ENCODE results near the gene EIPR1. TPM values are rescaled to one million over a fixed set of nuclear protein-coding genes. Genes with fewer than 3 reads are reported as not detected.

The EIPR1 gene
- total RNA-seq, result 10 to 100 TPM; 31.0 to 34.6 TPM

DNA sequence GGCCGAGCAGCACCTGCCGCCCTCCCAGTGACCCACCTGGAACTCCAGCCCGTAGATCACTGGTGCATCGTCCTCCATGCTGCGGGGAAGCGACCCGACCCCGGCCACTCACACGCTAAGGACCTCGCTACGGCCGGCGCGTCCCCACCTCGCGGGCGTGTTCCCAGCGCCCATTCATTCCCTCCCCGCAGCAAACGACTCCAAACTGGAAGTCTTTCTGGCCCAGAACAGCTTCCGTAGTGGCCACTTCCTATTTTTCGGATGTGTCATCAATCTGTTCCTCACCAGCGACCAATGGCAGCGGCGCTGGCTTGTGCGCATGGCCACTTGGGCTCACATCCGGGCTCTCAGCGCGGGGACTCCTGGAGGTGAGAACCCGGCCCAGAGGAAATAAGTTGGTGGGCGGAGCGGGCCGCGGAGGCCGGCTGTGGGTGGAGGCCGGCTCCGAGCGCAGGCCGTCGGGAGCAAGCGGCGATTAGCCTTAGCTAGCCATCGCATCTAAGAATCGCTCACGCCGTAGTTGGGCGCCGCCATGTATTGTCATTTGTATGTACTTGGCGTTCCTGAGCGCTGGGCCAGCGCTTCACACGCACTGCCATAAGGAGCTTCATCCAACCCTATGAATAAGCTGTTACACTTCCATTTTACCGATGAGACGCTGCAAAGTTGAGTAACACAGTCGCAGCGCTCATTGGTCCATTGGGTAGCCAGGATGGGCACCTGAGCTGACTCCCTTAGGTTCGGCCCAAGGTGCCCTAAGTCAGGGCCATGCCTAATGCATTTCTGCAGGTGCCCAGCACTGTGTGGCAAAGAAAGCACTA is at the start of gene EIPR1:
Gene EIPR1, minus strand, starts transcription at position 207 of the 821 bp plus-strand sequence. Its CDS starts 129 bp downstream, at position 78.
- DNase-seq (peak; percentile 93), ATAC-seq (ENCODE audit: low read depth) (peak; percentile 86)
- peaks cover 27% of the 10 kb centered on the region for H3K4me1 Mint-ChIP-seq
- H3K9me3 Mint-ChIP-seq, result no peaks in the 10 kb centered on the region
- H3K27me3 Mint-ChIP-seq, result no peaks in the 10 kb centered on the region
- peak within 1 kb of the TSS; percentile 95 for H3K27ac Mint-ChIP-seq
- peaks cover 13% of the 10 kb centered on the region for H3K36me3 Mint-ChIP-seq
- peak within 1 kb of the TSS; percentile 92 for H3K4me3 Mint-ChIP-seq
- POLR2A ChIA-PET, result interaction anchor here (0.7 to 1.8 kb wide), 7 partner anchors 15 to 275 kb away, joined by 3 to 14 read pairs (median 6); partner anchors contain the start of gene RNASEH1

DNA sequence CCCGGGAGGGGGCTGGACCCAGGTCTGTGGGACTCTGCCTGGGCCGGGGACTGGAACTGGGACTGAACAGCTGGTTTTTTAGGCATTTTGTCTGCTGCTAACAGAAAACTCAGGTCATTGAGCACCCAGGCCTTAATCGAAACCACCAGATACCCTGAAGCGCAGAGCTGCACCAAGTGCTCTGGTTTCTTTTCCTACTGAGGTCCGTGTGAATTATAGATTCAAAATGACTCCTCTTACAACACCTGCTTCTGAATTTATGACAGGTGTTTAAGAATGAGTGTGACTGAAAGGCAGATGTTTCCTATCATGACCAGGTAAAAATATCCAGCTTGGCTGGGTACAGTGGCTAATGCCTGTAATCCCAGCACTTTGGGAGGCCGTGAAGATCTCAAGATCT is 49.7 kb upstream of the EIPR1 start:
- Mint-ChIP-seq H3K4me1 (peaks cover 5% of the 10 kb centered on the region), H3K9me3 (no peaks in the 10 kb centered on the region), H3K27me3 (no peaks in the 10 kb centered on the region), H3K27ac (no peak overlapping the region), H3K4me3 (no peak overlapping the region), H3K36me3 (peaks cover 14% of the 10 kb centered on the region)
- DNase-seq (no peak), ATAC-seq (ENCODE audit: low read depth) (no peak)
- POLR2A ChIA-PET, result no interaction called here

DNA sequence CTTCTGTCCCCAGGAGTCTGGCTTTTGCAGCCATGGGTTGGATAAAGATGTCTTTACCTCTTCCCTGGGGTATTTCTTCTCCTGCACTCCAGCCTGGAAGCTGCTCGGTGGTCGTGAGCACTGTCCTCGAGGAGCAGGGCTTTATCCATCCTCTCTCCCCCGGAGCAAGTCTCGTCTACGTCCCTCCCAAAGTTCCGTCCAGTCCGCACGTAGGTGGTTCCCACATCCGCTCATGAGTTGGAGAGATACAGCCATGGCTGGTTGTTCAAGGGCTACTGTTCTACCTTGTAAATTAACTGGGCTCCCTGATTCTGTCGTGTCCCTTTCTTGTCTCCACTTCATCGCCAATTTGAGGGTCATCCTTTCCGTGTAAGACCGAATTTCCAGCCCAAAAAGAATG is 49.0 kb upstream of the EIPR1 start:
- peaks cover 14% of the 10 kb centered on the region for H3K36me3 Mint-ChIP-seq
- H3K4me1 Mint-ChIP-seq, result peaks cover 5% of the 10 kb centered on the region
- no peak overlapping the region for H3K4me3 Mint-ChIP-seq
- POLR2A ChIA-PET, result no interaction called here
- H3K27ac Mint-ChIP-seq, result no peak overlapping the region
- no peak for ATAC-seq (ENCODE audit: low read depth)
- DNase-seq, result no peak
- no peaks in the 10 kb centered on the region for H3K9me3 Mint-ChIP-seq
- no peaks in the 10 kb centered on the region for H3K27me3 Mint-ChIP-seq

DNA sequence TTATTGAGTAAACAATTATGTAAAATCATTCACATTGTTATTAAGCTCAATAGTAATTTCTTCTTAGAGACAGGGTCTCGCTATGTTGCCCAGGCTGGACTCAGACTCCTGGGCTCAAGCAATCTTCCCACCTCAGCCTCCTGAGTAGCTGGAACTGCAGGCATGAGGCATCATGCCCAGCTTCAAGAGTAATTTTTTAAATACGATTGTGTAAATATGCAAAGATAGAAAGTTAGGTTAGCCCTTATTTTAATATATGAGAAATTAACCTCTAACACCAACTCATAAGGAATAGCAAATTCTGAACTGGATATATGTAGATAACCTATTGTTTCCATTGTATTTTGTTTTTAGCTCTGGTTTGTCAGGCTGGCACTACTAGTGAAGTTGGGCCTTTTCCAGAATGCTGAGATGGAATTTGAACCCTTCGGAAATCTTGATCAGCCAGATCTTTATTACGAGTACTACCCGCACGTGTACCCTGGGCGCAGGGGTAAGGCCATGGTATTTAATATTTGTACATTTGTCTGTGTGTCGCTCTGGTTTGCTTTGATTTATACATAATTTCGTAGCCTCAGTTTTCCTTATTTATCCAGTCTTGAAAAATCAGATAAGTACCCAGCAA is 46.7 kb upstream of the EIPR1 start:
- Mint-ChIP-seq H3K4me1 (peaks cover 5% of the 10 kb centered on the region), H3K27ac (no peak overlapping the region), H3K36me3 (peaks cover 12% of the 10 kb centered on the region), H3K27me3 (no peaks in the 10 kb centered on the region), H3K4me3 (no peak overlapping the region), H3K9me3 (no peaks in the 10 kb centered on the region)
- ATAC-seq (ENCODE audit: low read depth) (no peak), DNase-seq (no peak)
- POLR2A ChIA-PET, result interaction anchor here (1.7 kb wide), 1 partner anchor 227 kb away, joined by 7 read pairs; no protein-coding TSS in a partner anchor

DNA sequence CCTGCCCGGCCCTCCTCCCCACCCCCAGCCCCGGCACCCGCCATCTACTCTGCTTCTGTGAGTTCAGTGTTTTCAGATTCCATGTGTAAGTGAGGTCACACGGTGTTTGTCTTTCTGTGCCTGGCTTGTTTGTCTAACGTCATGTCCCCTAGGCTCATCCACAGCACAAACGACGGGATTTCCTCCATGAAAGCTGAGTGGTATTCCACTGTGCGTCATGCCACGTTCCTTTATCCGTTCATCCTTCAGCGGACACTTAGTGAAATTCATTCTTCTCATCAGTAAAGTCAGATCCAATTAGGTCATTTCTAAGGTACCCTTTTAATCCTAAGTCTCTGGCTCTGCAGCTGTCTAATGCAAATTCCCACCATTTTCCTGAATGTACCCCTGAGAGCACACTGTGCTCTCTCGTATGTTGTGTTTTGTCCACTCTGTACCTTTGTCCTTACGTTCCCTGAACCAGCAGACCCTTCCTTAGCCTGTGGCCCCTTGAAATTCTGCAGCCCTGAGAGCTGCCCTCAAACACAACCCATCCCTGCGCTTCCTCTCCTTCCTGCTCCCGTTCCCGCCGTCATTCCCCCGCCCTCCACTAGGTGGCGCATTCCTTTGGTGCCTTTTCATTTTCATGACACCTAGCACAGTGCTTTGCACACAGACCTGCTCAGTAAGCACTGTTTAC is 46.0 kb upstream of the EIPR1 start:
- POLR2A ChIA-PET, result interaction anchor here (1.7 kb wide), 1 partner anchor 228 kb away, joined by 7 read pairs; no protein-coding TSS in a partner anchor
- peak overlapping the region; percentile 6 for H3K27ac Mint-ChIP-seq
- no peaks in the 10 kb centered on the region for H3K27me3 Mint-ChIP-seq
- ATAC-seq (ENCODE audit: low read depth), result peak; percentile 74
- peak; percentile 78 for DNase-seq
- H3K4me1 Mint-ChIP-seq, result peaks cover 2% of the 10 kb centered on the region
- H3K36me3 Mint-ChIP-seq, result peaks cover 12% of the 10 kb centered on the region
- no peaks in the 10 kb centered on the region for H3K9me3 Mint-ChIP-seq
- H3K4me3 Mint-ChIP-seq, result no peak overlapping the region

DNA sequence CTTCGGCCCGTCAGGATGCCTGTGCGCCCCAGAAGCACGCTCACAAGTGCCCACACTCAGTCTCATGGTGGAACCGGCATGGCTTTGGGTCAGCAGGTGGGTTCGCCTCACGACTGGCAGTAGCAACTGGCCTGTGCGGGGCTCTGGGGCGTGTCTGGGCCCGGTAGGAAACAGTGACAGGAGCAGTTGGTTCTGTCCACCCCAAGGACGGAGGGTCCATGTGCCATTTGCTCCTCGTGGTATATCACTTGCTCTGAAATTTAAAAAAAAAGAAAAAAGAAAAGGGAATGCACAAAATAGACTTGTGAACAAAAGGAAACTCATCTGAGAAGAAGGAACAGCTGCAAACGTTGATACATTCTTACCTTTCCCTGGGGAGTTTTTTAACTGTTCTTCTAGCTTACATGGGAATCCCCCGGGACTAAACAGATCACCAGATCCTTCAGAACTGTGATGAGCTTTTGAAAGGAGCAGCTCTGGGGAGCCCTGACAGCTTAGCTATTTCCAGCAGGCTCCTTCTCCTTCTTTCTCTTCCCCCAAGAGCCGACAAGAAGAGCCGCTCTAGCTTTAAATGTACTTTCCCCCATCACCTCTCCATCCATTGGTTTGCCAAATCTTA is 44.7 kb upstream of the EIPR1 start:
- POLR2A ChIA-PET, result no interaction called here
- Mint-ChIP-seq H3K27me3 (no peaks in the 10 kb centered on the region), H3K36me3 (peaks cover 12% of the 10 kb centered on the region), H3K9me3 (no peaks in the 10 kb centered on the region), H3K4me1 (peaks cover 2% of the 10 kb centered on the region), H3K4me3 (no peak overlapping the region), H3K27ac (no peak overlapping the region)
- ATAC-seq (ENCODE audit: low read depth), result no peak
- no peak for DNase-seq

DNA sequence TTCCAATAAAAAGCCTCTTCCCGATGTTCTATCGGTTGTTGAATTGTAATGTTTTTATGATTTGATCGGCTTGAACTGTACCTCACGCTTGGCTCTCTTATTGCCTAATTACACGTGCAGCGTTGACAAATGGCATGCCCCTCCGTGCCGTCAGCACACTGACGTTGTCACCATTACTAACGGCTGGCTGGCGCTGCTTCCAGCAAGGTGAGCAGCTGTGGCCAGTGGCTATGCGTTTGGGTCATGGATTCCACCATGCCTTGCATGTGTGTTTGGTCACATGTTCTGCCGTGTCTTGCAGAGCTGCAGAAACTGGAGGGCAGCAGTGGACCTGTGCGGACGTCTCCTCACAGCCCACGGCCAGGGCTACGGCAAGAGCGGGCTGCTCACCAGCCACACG is 44.0 kb upstream of the EIPR1 start:
- Mint-ChIP-seq H3K4me1 (peaks cover 2% of the 10 kb centered on the region), H3K27me3 (no peaks in the 10 kb centered on the region), H3K27ac (no peak overlapping the region), H3K9me3 (no peaks in the 10 kb centered on the region), H3K4me3 (no peak overlapping the region), H3K36me3 (peaks cover 12% of the 10 kb centered on the region)
- no peak for DNase-seq
- POLR2A ChIA-PET, result no interaction called here
- ATAC-seq (ENCODE audit: low read depth), result no peak

DNA sequence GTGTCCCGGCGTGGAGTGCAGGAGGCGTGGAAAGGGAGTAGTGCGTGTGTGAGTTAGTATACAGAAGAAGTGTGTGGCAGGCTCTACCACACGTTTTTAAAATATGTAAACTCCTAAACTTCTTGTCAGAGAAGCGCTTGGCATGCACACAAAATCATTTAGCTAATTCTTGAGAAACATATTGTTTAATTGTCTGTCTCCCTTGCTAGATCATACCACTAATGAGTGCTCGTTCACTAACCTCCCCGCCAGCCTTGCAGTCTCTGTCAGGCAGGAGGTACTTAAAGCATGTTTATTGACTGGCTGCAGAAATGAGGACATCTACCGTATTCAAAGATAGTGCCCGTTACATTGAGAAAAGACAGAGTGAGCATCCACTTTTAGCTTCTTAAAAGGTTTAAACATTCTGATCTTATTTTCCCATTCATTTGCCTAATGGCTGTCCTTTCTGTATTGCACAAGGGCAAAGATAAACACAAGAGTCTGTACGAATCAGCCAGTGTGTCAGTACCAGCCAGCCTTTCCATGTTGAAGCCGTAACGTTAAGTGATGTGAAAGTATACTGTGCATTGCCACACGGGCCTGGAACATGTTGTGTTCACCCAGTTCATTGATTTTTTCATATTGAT is 43.3 kb upstream of the EIPR1 start:
- POLR2A ChIA-PET, result no interaction called here
- no peak for DNase-seq
- ATAC-seq (ENCODE audit: low read depth), result no peak
- H3K27ac Mint-ChIP-seq, result no peak overlapping the region
- no peak overlapping the region for H3K4me3 Mint-ChIP-seq
- H3K9me3 Mint-ChIP-seq, result no peaks in the 10 kb centered on the region
- no peaks in the 10 kb centered on the region for H3K27me3 Mint-ChIP-seq
- peaks cover 13% of the 10 kb centered on the region for H3K36me3 Mint-ChIP-seq
- H3K4me1 Mint-ChIP-seq, result peaks cover 2% of the 10 kb centered on the region

DNA sequence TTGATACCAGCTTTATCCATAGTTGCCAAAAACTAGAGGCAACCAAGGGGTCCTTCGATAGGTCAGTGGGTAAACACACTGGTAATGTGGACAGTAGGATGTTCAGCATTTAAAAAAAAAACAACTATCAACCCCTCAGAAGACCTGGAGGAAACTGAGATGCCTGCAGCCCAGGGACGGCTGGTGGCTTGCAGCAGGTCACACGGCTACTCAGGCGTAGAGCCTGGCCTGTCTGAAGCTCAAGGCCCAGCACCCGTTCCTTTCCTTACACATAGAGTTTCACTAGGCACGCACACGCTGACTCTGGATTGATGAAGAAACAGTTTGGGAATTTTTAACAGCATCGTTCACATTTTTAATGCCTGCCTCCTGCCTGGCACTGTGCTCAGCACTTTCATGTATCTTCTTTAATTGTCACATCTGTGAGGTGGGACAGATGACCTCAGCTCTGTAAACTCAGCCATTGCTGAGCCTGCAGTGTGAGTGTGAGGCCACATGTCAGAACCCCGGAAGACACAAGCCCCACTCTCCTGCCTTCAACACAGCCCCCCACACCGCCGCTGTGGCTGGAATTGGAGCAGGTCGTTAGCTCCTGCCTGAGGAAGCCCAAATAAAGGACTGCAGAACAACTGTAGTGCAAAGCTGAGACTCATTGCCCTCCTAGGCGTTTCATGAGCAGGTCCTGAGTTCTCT is 42.6 kb upstream of the EIPR1 start:
- H3K27me3 Mint-ChIP-seq, result no peaks in the 10 kb centered on the region
- POLR2A ChIA-PET, result interaction anchor here (1.5 kb wide), 1 partner anchor 41 kb away, joined by 3 read pairs; the partner anchor contains the start of gene TRAPPC12
- no peak overlapping the region for H3K4me3 Mint-ChIP-seq
- ATAC-seq (ENCODE audit: low read depth), result no peak
- peaks cover 16% of the 10 kb centered on the region for H3K36me3 Mint-ChIP-seq
- H3K9me3 Mint-ChIP-seq, result no peaks in the 10 kb centered on the region
- no peak for DNase-seq
- H3K4me1 Mint-ChIP-seq, result peaks cover 2% of the 10 kb centered on the region
- no peak overlapping the region for H3K27ac Mint-ChIP-seq

DNA sequence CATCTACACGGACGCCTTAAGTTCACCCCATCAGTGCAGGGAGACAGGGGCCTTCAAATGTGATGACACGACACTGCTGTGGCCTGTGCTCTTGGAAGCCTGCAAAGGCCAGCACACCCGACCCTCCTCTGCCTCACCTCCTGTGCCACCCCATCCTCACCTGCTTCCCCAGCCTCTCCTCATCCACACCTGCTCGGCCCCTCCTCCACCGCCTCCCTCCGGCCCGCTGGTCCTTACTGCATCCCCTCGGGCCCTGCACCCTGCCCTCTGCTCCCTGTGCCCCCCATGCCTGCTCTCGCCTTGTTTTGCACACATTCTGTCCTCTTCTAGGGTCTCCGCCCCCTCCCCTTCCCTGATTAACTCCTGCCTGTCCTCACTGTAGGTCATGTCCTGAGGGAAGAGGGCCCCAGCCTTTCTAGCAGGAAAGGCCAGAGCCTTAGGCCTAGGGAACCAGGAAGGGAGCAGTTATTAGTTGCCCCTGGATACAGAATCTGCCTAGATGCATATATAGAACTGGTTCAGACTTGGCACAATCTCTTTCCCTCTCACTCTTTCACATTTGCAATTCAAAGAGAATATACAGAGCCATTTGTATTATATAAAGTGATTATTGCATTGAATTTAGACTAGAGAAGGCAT is 41.3 kb upstream of the EIPR1 start:
- ATAC-seq (ENCODE audit: low read depth) (no peak), DNase-seq (no peak)
- peaks cover 19% of the 10 kb centered on the region for H3K36me3 Mint-ChIP-seq
- no peaks in the 10 kb centered on the region for H3K9me3 Mint-ChIP-seq
- peaks cover 2% of the 10 kb centered on the region for H3K4me1 Mint-ChIP-seq
- H3K4me3 Mint-ChIP-seq, result no peak overlapping the region
- POLR2A ChIA-PET, result interaction anchor here (1.5 kb wide), 1 partner anchor 39 kb away, joined by 3 read pairs; the partner anchor contains the start of gene TRAPPC12
- no peaks in the 10 kb centered on the region for H3K27me3 Mint-ChIP-seq
- H3K27ac Mint-ChIP-seq, result no peak overlapping the region

DNA sequence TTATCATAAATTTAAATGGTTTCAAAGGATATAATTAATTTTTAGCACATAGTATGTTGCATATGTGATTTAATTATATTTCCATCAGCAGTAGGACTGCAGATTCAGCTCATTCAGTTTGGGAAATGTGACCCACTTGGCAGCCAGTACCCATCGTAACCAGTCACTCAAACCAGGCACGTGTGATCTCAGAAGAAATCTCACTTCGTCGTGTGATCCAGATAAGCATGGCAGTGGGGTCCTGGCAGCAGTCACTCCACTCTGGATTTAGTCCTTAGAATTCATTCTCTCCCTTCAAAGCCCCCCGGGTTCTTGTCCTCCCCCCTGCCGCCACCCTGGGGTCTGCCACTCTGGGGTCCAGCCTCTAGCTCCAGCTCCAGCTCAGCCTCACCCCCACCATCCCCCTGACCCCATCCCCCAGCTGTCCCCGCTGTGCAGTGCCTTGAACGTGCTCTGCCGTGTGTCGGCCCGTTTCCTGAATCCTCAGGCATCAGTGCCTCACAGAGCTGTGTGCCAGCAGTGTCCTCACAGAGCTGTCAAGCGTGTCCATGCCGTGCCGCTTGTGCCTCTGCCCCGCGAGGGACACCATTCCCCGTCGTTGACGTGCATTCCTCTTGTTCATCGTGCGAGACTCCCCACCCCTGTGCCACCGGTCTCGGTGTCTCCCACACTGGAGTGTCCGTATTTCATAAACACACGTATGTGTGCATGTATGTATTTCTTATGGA is 36.7 kb upstream of the EIPR1 start:
- POLR2A ChIA-PET, result no interaction called here
- Mint-ChIP-seq H3K27ac (no peak overlapping the region), H3K27me3 (no peaks in the 10 kb centered on the region), H3K4me3 (no peak overlapping the region), H3K36me3 (peaks cover 15% of the 10 kb centered on the region), H3K9me3 (no peaks in the 10 kb centered on the region), H3K4me1 (peaks cover 2% of the 10 kb centered on the region)
- no peak for DNase-seq
- ATAC-seq (ENCODE audit: low read depth), result no peak

All from activated naive CD8-positive, alpha-beta T cell treated with anti-CD3 and anti-CD28 coated beads, Interleukin-2, amount 10 ng/mL, durations not matched to agents 7 days and 5 days (primary cell).